NOMO-1 (cell line): Measurements from ENCODE around the gene RHOT2.

Source experiments
- DNase-seq, 2 experiments: peaks; one replicate each; lab custom pipeline; 2025; ENCODE audit not compliant: unreplicated experiment in 2 of 2; lab: John Stamatoyannopoulos, UW

RHOT2 gene

DNA sequence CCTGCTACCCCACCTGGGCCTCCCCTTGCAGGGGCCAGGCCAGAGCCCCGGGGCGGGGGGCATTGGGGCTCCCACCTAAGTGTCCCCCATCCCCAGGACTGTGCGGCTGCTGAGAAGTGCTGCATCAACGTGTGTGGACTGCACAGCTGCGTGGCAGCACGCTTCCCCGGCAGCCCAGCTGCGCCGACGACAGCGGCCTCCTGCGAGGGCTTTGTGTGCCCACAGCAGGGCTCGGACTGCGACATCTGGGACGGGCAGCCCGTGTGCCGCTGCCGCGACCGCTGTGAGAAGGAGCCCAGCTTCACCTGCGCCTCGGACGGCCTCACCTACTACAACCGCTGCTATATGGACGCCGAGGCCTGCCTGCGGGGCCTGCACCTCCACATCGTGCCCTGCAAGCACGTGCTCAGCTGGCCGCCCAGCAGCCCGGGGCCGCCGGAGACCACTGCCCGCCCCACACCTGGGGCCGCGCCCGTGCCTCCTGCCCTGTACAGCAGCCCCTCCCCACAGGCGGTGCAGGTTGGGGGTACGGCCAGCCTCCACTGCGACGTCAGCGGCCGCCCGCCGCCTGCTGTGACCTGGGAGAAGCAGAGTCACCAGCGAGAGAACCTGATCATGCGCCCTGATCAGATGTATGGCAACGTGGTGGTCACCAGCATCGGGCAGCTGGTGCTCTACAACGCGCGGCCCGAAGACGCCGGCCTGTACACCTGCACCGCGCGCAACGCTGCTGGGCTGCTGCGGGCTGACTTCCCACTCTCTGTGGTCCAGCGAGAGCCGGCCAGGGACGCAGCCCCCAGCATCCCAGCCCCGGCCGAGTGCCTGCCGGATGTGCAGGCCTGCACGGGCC lies 35.2 kb upstream of the RHOT2 start:
- no peak for DNase-seq

- DNase-seq: no peak
Observed at GRCh38 chr16:633336-634050, 34.4 kb upstream of the RHOT2 start.

DNA sequence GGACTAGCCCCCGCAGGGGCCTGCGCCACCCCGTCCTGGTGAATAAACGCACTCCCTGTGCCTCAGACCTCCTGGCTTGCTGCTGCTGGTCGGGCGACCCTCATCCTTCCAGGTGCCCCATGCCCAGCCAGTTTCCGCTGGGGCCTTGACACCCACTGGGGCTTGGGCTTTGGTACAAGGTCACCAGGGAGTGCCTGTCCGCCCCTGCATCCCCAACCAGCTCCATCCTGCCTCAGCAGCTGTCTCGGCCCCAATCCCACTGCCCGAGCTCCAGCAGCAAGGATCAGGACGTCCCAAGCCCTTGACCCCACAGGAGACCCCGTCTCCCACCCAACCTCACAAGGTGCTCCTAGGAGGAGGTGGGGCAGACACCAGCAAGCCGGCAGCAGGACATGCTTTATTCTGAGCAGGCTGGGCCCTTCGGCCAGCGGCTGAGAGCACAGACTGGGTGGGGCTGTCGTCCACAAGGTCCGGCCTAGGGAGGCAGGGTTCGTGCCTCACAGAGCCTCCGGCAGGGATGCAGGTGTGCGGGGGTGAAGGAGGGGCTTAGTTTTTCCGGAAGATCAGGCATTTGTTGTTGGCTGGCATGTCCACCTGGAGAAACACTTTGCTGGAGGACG lies 33.8 kb upstream of the RHOT2 start:
- no peak for DNase-seq

DNA sequence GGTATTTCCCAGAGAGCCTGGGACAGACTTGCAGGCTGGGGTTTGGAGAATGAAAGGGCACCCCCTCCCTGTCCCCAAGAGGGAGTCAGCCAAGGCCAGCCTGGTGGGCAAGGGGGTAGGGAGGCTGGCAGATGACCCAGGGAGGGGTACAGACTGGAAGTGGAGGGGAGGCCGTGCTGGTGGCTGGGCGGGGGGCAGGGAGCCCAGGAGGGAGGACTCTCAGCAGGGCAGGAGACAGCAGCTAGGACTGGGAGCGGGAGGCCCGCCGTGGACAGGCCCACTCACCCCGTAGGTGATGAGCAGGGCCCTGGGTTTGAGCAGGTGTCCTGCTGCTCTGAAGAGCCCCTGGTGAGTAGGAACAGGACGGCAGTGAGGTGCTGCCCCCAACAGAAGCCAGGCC lies 32.9 kb upstream of the RHOT2 start:
- no peak for DNase-seq

DNA sequence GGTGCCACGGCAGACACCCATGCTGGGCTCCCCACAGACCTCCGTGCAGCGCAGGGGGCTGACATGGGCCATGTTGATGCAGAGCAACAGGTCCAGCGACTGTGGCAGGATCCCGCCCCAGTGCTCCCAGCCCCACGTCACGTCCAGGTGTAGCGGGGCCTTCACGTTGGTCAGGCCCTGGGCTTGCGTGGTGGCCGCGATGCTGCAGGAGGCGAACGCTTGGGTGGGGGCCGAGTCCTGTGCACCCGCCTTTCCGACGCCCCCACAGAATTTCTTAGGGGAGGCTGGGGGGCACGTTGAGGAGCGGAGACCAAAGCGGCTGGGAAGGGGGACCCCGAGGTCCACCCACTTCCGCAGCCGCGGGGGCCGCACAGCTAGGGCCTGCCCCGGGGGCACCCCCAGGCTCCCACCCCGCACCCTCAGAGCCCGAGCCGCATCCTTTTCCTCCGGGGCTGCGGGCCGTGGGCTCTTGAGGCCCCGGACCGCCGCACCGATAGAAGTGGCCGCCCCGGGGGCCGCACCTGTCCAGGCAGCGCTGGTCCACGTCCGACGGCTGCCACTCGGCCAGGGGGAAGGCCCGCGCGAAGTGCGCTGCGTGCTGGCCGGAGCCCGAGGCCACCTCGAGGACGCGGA lies 32.2 kb upstream of the RHOT2 start:
- no peak for DNase-seq

- peak; percentile 90 to 92 for DNase-seq
Observed at GRCh38 chr16:636206-637080, 31.5 kb upstream of the RHOT2 start, which contains the start of gene METTL26. METTL26 (minus strand) TSS chr16:636305; CDS start chr16:636290, 15 bp downstream.

GRCh38 chr16:637081-638018 lies 30.6 kb upstream of the RHOT2 start:
- peak in 1 of 2 experiments; percentile 16 for DNase-seq

DNA sequence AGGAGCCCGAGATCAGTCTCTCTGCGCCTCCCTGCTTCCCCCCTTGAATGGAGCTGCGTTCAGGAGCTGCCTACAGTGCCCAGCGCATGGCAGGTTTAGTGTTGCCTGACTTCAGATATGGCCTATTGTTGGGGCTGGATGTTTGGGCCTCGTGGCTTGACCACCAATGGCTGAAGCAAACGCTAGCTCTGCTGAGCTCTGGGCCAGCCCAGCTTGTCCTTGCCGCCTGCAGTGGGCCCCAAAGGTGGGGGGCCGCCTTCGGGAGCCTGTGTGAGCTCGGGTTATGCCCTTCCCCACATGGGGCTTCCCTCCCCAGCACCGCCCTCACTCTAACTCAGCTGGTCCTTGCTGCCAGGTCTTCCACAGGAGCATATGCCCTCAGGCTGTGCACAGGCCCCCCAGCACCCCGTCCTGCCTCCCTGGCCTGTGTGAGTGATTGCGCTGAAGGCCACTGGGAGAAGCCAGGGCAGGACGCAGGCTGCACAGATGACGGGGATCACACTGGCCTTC lies 29.8 kb upstream of the RHOT2 start:
- no peak for DNase-seq

DNA sequence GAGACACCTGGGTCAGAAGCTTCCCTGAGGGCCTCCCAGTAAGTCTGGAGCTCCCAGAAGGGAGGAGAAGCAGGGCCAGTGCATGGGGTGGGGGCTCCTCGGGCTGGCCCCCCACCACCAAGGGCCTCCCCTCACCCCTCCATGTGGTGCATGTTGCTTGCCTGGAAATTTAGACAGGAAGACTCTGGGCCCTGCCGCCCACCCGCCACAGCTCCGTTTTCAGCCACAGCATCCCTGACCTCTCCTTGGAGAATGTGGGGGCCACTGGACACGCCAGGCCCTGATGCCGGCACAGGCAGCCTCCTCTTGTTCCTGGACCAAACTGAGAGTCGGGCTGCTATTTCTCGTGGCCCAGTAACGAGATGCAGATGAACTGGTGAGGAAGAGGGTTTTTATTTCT lies 29.1 kb upstream of the RHOT2 start:
- no peak for DNase-seq

GRCh38 chr16:640614-641013 lies 27.3 kb upstream of the RHOT2 start:
- DNase-seq: no peak

- DNase-seq: peak; percentile 65 to 91
Observed at GRCh38 chr16:641326-642188, 26.4 kb upstream of the RHOT2 start, which contains the start of gene MCRIP2. MCRIP2 (plus strand) TSS chr16:641828; CDS start chr16:641992, 164 bp downstream.

- DNase-seq: peak; percentile 31 to 56
Observed at GRCh38 chr16:642189-643049, 25.5 kb upstream of the RHOT2 start.

GRCh38 chr16:643050-643368 lies 24.9 kb upstream of the RHOT2 start:
- DNase-seq: no peak

GRCh38 chr16:644556-644955 lies 23.4 kb upstream of the RHOT2 start:
- no peak for DNase-seq

GRCh38 chr16:645852-646678 lies 21.9 kb upstream of the RHOT2 start:
- no peak for DNase-seq

GRCh38 chr16:646679-647172 lies 21.2 kb upstream of the RHOT2 start:
- no peak for DNase-seq
